Mesangial cell (primary cell): ENCODE measurements around the gene ZNF780B. TPM values are rescaled to one million over a fixed set of nuclear protein-coding genes. Genes with fewer than 3 reads are reported as not detected.

Source experiments
- total RNA-seq: library from RNA; depleted of rRNA; stranded (reverse); fragments of >200 nt; gene quantifications from 2 replicates; pipeline ENCODE4 v1.2.3, GENCODE V29; 2015

Gene ZNF780B
- 1.6 and 7.7 TPM in 2 replicates for total RNA-seq

DNA sequence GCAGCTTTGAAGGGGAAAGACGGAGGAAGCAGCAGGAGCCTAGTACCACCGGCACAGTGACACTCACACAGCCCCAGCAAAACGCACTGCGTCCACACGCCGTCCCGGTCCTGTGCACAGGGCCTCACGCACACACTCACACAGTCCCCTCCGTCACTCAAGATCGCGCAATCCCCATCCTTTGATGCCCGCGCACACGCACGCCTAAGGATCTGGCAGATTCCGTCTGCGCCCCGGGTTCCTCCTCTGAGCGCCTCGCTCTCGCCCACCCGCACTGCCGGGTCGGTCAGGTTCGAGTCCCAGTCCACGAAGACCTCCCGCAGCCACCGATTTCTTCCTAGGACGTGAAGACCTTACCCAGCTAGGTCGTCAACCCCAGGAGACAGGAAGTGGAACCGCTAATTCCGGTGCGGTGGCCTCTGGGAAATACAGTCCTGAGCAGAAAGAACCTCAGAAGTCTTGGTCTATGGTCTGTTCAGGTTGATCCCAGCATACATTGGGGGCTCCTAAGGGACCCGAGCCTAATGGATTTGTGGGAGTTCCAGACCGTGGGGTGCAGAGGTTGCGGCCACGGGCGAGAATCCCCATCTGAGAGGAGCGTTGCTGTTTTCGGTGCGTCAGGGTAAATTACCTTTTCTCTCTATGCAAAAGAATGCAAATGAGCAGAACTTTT lies at the start of gene ZNF780B:
TSS of gene ZNF780B (minus strand) at position 400 of the 673 bp plus-strand sequence. CDS start 5,899 bp downstream, outside the sequence.

DNA sequence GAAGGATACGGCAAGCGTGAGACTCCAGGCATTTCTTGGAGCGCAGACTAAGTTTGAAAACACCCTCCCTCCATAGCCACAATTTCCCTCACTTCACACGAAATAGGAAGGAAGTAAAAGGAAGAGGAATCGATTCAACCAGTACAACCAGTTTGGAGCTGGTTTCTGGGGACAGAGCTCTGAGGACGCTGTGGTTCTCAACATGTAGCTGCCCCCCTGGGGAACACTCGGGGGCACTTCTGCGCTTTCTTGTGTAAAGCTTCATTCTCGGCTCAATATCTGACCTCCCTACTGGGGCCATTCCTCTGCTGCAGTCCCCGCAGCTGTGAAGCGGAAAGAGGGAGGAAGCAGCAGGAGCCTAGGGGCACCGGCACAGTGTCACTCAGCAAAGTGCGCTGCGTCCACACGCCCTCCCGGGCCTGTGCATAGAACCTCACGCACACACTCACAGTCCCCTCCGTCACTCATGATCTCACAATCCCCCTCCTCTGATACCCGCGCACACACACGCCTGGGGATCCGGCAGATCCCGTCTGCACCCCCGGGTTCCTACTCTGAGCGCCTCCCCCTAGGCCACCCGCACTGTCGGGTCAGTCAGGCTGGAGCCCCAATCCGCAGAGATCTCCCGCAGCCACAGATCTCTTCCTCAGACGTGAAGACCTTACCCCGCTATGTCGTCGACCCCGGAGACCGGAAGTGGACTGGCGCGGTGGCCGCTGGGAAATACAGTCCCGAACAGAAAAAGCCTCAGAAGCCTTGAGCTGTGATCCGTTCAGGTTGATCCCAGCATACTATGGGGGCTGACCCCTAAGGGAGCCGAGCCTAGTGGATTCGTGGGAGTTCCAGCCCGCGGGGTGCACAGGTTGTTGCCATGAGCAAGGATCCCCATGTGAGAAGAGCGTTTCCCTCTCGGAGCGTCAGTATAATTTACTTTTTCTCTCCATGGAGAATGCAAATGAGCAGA lies 34.5 kb upstream of the ZNF780B start, which contains the start of gene ZNF780A:
TSS of gene ZNF780A (minus strand) at position 703 of the 964 bp plus-strand sequence. CDS start 6,190 bp downstream, outside the sequence.

DNA sequence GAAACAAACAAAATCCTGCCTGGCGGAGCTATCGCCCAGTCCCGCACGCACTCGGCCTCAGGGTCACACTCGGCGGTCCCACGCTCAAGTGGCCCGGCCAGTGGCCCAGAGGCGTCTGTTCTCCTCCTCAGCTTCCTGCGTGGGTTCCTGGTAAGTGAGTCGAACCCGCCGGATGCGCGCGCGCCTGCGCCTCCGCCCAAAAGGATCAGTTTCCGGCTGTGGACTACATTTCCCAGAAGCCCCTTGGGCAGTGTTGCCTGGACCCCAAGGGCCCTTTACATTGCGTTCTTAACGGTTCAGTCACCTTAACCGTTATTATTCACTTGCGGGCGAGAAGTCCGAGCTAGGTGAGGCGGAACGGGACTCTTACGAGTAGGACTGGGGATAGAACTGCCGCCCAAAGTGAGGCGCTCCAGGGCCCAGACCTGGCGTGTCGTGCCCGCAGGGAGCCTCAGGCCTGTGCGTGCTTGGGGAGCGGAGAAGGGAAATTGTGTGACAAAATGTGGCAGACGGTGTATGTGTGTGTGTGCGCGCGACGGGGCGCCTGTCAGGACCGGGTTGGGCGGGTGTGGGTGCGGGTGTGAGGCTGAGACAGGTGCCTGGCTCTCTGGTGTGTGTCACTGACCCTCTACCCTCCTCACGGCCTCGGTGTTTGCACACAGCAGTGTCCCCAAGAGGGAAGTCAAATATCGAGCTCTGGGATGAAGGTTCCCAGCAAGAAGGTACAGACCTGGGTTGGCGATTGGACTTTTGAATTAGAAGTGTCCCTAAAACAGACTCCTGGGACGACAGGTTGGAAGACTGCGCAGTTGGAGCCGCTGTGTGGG lies 59.0 kb downstream of the ZNF780B start, which contains the start of gene ZNF546:
TSS of gene ZNF546 (plus strand) at position 250 of the 827 bp plus-strand sequence. CDS start 1,267 bp downstream, outside the sequence.

Other genes starting within 250 kb of the ZNF780B start
- gene DYRK1B, start 222.1 kb downstream of the ZNF780B start, total RNA-seq, result 11.9 and 40.8 TPM in 2 replicates
- 159 and 214 TPM in 2 replicates for gene FBL, start 209.9 kb downstream of the ZNF780B start, total RNA-seq
- 2.0 TPM in 1 of 2 replicates, not detected in the other for gene FCGBP, start 121.6 kb downstream of the ZNF780B start, total RNA-seq
- 98.1 and 161 TPM in 2 replicates for gene PSMC4, start 85.1 kb downstream of the ZNF780B start, total RNA-seq
- gene ZNF546, start 59.2 kb downstream of the ZNF780B start, total RNA-seq, result 1.6 and 2.7 TPM in 2 replicates
- gene ZNF780A, start 34.7 kb upstream of the ZNF780B start, total RNA-seq, result 5.5 and 5.6 TPM in 2 replicates
- 9.6 and 12.5 TPM in 2 replicates for gene MAP3K10, start 135.2 kb upstream of the ZNF780B start, total RNA-seq
- not detected in 2 replicates for gene TTC9B, start 162.2 kb upstream of the ZNF780B start, total RNA-seq
- not detected in 2 replicates for gene CCNP, start 170.5 kb upstream of the ZNF780B start, total RNA-seq
- 75.6 and 91.8 TPM in 2 replicates for gene AKT2, start 229.1 kb upstream of the ZNF780B start, total RNA-seq